ENCODE measurements around the gene MORN1. TPM values are rescaled to one million over a fixed set of nuclear protein-coding genes. Genes with fewer than 3 reads are reported as not detected.

The MORN1 gene
- polyA plus RNA-seq, 1 donor from 2014 or later, result 6.7 TPM

- peak overlapping the region in 1 of 3 donors; percentile 31 for H3K27ac Mint-ChIP-seq
- H3K4me1 Mint-ChIP-seq, result peaks cover 7 to 17% (median 11%) of the 10 kb centered on the region in 3 donors
- H3K36me3 Mint-ChIP-seq, result peaks cover 2% of the 10 kb centered on the region
- H3K4me3 Mint-ChIP-seq, result no peak overlapping the region
- no peaks in the 10 kb centered on the region for H3K27me3 Mint-ChIP-seq
- H3K9me3 Mint-ChIP-seq, result no peaks in the 10 kb centered on the region
Measured at GRCh38 chr1:2380816-2381591, 10.3 kb downstream of the MORN1 start.

GRCh38 chr1:2379733-2380404 lies 11.5 kb downstream of the MORN1 start:
- peaks cover 2% of the 10 kb centered on the region for H3K36me3 Mint-ChIP-seq
- peak overlapping the region in 1 of 3 donors; percentile 32 for H3K27ac Mint-ChIP-seq
- peak overlapping the region in 3 of 4 donors; percentile 52 to 88 (median 82) for H3K4me3 Mint-ChIP-seq
- H3K4me1 Mint-ChIP-seq, result peaks cover 7 to 17% (median 13%) of the 10 kb centered on the region in 3 donors
- H3K9me3 Mint-ChIP-seq, result no peaks in the 10 kb centered on the region
- H3K27me3 Mint-ChIP-seq, result no peaks in the 10 kb centered on the region

- Mint-ChIP-seq H3K4me1 (peaks cover 7 to 18% (median 17%) of the 10 kb centered on the region in 3 donors), H3K27me3 (no peaks in the 10 kb centered on the region), H3K36me3 (peaks cover 2% of the 10 kb centered on the region), H3K9me3 (no peaks in the 10 kb centered on the region), H3K27ac (peak overlapping the region in 1 of 3 donors; percentile 32), H3K4me3 (peak overlapping the region in 3 of 4 donors; percentile 52 to 88 (median 82))
Measured at GRCh38 chr1:2378956-2379732, 12.2 kb downstream of the MORN1 start.

- Mint-ChIP-seq H3K4me1 (peaks cover 5 to 17% (median 17%) of the 10 kb centered on the region in 3 donors), H3K9me3 (no peaks in the 10 kb centered on the region), H3K4me3 (no peak overlapping the region), H3K27ac (no peak overlapping the region), H3K27me3 (no peaks in the 10 kb centered on the region), H3K36me3 (no peaks in the 10 kb centered on the region)
Measured at GRCh38 chr1:2378441-2378851, 12.9 kb downstream of the MORN1 start.

- H3K4me3 Mint-ChIP-seq, result no peak overlapping the region
- H3K27ac Mint-ChIP-seq, result no peak overlapping the region
- no peaks in the 10 kb centered on the region for H3K9me3 Mint-ChIP-seq
- H3K4me1 Mint-ChIP-seq, result peaks cover 5 to 17% (median 17%) of the 10 kb centered on the region in 3 donors
- H3K36me3 Mint-ChIP-seq, result no peaks in the 10 kb centered on the region
- no peaks in the 10 kb centered on the region for H3K27me3 Mint-ChIP-seq
Measured at GRCh38 chr1:2377751-2378440, 13.5 kb downstream of the MORN1 start.

GRCh38 chr1:2376931-2377672 lies 14.3 kb downstream of the MORN1 start:
- no peaks in the 10 kb centered on the region for H3K27me3 Mint-ChIP-seq
- H3K9me3 Mint-ChIP-seq, result no peaks in the 10 kb centered on the region
- H3K27ac Mint-ChIP-seq, result no peak overlapping the region
- H3K4me3 Mint-ChIP-seq, result no peak overlapping the region
- H3K36me3 Mint-ChIP-seq, result no peaks in the 10 kb centered on the region
- H3K4me1 Mint-ChIP-seq, result peaks cover 5 to 17% (median 17%) of the 10 kb centered on the region in 3 donors

DNA sequence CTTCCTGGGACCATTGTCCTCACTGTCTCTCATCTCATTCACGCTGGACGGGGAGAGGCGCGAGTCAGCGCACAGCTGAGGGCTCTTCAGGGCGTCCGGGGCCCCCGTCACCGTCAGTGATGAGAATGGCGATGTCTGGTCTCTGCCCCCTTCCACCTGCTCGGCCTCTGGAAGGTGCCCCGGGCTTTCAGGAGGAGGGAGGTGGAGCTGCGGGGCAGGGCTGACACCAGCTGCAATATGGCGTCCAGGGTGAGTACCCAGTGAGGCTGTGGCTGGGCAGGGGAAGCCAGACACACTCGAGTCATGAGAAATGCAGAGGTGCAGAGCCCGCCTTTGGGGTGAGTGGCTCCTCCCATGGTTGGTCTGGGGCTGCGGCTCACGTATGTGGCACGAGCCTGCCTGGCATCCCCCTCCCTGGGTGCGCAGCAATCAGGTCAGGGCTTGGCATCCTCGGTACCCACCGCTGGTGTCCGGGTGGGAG lies 15.1 kb downstream of the MORN1 start:
- H3K27me3 Mint-ChIP-seq, result no peaks in the 10 kb centered on the region
- H3K27ac Mint-ChIP-seq, result no peak overlapping the region
- no peaks in the 10 kb centered on the region for H3K9me3 Mint-ChIP-seq
- no peak overlapping the region for H3K4me3 Mint-ChIP-seq
- peaks cover 5 to 17% (median 17%) of the 10 kb centered on the region in 3 donors for H3K4me1 Mint-ChIP-seq
- H3K36me3 Mint-ChIP-seq, result no peaks in the 10 kb centered on the region

- no peaks in the 10 kb centered on the region for H3K36me3 Mint-ChIP-seq
- H3K27me3 Mint-ChIP-seq, result no peaks in the 10 kb centered on the region
- no peak overlapping the region for H3K27ac Mint-ChIP-seq
- no peaks in the 10 kb centered on the region for H3K9me3 Mint-ChIP-seq
- H3K4me1 Mint-ChIP-seq, result peaks cover 5 to 17% (median 17%) of the 10 kb centered on the region in 3 donors
- no peak overlapping the region for H3K4me3 Mint-ChIP-seq
Measured at GRCh38 chr1:2375923-2376260, 15.5 kb downstream of the MORN1 start.

DNA sequence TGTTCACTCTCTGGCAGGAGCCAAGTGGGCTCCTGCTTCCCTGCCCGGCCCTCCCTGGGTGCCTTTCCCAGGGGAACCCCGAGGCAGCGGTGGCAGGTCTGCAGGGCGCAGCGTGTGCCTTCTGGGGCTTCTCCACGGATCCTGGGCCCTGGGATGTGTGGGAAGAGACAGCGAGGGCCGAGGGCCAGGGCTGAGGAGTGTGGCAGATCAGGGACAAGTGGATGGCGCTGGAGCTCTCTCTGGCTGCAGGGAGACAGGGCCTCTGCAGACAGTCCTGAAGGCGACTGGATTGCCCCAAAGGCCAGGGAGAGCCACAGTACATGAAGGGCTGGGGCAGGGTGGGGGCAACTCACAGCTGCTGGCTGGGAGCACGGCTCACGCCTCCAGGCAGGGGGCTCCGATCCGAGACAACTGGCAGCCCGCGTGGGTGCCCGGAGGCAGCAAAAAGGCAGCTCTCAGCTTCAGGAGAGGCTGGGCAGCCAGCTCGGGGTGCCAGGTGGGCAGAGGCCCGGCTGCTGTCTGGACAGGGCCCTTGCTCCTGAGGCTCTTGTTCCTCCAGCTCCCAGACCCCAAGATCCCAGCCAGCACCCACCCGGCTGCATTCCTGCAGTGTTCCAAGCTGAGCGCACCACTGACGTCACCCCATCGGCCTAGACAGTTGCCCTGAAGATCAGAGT lies 16.0 kb downstream of the MORN1 start:
- Mint-ChIP-seq H3K27me3 (no peaks in the 10 kb centered on the region), H3K27ac (no peak overlapping the region), H3K4me1 (peaks cover 5 to 17% (median 12%) of the 10 kb centered on the region in 3 donors), H3K36me3 (no peaks in the 10 kb centered on the region), H3K4me3 (no peak overlapping the region), H3K9me3 (no peaks in the 10 kb centered on the region)

- no peaks in the 10 kb centered on the region for H3K9me3 Mint-ChIP-seq
Measured at GRCh38 chr1:2374252-2375155, 16.9 kb downstream of the MORN1 start.

DNA sequence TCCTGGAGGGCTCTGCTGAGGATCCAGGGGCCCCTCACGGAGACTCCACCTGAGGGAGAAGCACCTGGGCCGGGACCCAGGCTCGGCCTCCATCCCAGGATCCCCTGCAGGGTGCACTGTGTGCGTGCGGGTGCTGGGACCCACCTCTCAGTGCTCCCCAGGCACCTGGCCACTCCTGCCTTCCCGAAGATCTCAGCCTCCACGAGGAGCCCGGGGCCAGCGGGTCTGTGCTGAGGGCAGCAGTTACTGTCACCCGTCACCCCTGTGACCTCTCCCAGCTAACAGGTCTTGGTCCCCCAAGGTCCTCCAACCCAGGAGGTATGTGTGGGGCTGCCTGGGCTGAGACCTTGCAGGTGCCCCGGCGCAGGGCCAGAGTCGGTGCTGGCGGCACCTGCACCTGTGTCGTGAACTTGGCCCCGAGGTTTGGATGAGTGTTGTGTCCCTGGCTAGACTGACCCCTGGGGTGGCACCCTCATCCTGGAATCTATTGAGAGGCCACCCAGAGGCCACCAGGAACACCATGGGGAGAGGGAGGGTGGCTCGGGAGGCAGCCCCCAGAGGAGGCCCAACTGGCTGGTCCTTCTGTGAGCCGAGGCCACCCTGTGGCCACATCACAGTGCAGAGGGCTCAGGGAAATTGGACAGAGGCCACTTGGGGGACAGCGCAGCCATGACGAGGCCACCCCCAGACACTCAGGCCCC lies 17.7 kb downstream of the MORN1 start:
- peaks cover 3% of the 10 kb centered on the region for H3K36me3 Mint-ChIP-seq
- peaks cover 0 to 7% (median 0%) of the 10 kb centered on the region in 3 donors for H3K4me1 Mint-ChIP-seq
- no peaks in the 10 kb centered on the region for H3K9me3 Mint-ChIP-seq
- no peaks in the 10 kb centered on the region for H3K27me3 Mint-ChIP-seq
- H3K27ac Mint-ChIP-seq, result no peak overlapping the region
- H3K4me3 Mint-ChIP-seq, result no peak overlapping the region

More at GRCh38 chr1:2374252-2375155, 16.9 kb downstream of the MORN1 start:
- Mint-ChIP-seq H3K36me3 (peaks cover 3% of the 10 kb centered on the region), H3K27ac (no peak overlapping the region), H3K4me1 (peaks cover 3 to 15% (median 7%) of the 10 kb centered on the region in 3 donors), H3K27me3 (no peaks in the 10 kb centered on the region), H3K4me3 (no peak overlapping the region)

Data from IgD-negative memory B cell (primary cell).